GM15510 (cell line): ENCODE measurements around the gene ZMYND8.

ENCODE experiments used
- POLR2A ChIP-seq: IDR thresholded peaks from 3 replicates; pipeline ENCODE4 v1.6.1; 2011; ENCODE audit warnings: borderline replicate concordance; ENCODE audit not compliant: insufficient read length; ENCODE audit errors: extremely low read depth

The ZMYND8 gene

GRCh38 chr20:47328129-47328528 lies 28.4 kb downstream of the ZMYND8 start:
- no peak for TF ChIP-seq POLR2A

DNA sequence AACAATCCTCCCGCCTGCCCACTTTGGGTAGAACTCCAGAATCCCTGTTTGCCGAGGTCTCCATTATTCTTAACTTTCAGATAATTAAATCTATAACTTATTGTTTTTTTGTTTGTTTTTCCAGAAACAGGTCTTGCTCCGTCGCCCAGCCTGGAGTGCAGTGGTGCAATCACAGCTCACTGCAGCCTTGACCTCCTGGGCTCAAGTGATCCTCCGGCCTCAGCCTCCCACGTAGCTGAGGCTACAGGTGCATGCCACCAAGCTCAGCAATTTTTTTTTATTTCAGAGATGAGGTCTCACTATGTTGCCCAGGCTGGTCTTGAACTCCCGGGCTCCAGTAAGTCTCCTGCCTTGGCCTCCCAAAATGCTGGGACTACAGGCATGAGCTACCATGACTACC lies 28.8 kb downstream of the ZMYND8 start:
- no peak for TF ChIP-seq POLR2A

- TF ChIP-seq POLR2A, result no peak
Observed at GRCh38 chr20:47326658-47327268, 29.7 kb downstream of the ZMYND8 start.

DNA sequence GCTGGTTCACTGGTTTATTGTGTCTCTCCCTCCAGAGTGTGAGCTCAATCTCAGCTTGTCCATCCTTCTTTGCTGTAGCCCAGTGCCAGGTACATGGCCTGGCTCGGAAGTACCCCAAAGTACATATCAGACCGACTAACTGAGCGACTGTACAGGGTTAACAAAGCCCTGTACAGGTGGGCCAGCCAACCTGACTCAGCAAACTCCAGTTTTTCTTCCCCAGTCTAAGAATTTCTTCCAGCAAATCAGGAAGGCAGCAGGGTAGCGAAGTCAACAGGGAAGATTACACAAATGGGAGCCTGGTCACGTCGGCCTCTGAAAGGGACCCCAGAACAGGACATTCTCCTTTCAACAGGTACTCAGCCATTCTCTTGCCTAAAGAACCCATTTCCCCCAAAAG lies 31.3 kb downstream of the ZMYND8 start:
- no peak for TF ChIP-seq POLR2A

GRCh38 chr20:47320990-47321805 lies 35.3 kb downstream of the ZMYND8 start:
- no peak for TF ChIP-seq POLR2A

DNA sequence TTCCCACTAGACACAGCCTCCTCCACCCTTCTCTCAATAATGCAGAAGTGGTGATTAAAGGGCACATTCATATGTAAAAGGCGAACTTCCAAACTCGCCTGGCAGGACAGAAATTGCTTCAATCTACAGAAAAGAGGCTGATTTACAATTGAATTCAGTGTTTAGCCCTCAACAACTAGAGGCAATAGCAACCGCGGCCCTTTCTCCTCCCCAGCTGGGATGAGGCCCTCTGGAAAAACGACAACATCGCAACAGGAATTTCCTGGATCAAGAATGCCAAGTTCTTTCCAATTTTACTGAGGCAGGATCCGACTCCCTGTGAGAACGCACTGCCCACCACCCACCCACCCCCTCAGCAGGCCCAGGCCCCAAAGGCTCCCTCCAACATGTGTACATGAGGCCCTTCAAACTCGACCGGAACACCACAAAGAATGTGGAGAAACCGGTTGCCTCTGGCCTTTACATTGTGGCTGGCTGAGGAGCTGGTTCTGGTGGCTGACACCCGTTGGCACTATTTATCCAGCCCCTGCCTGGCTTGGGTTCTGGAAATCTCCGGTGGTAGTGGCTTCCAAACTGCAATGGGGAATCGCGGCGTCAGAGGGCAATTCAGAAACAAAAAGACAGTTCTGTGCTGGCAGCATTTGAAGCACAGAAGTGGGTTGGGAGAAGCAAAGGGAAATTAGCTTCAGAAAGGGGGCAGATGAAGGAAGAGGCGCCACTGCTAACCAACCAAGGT lies 36.8 kb downstream of the ZMYND8 start:
- no peak for TF ChIP-seq POLR2A

DNA sequence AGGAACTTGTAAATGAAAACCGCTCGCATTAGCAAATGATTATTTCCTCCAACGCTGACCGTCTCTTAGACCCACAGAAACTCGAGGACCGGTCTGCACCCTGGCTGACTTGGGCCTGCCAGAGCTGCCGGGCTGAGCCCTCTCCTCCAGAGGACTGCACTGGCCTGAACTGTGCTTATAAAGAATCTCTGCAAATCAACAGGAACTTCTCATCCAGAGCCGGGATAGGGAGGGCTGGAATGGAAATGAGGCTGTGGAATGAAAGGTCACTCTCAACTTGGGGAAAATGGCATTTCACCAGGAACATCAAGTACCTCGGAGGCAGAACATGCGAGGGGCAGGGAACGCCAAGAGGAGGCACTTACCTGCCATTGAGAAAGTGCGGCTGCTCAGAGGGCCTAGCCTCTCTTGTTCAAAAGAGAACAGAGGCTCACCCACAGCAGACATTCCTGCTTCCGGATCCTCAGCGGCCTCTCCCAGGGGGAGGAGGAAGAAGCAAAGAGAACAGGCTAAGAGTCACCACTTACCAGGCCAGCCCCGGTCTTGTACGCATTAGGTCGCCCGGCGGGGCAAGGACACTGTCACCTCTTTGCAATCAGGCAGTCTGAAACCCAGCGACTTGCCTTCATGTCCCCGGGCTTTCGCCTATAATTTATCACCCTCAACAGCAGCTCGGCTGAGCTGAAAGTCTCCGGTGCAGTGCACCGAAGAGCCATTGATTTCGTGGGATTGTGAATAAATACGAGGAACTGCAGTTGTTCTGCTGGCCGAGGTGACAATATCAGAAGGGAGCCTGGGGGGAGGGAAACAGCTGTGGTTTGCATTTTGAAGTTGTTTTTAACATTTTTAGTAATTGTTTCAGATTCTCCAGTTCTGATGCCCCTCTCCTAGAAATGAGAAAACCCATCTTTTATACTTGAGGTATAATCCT lies 37.6 kb downstream of the ZMYND8 start:
- no peak for TF ChIP-seq POLR2A

DNA sequence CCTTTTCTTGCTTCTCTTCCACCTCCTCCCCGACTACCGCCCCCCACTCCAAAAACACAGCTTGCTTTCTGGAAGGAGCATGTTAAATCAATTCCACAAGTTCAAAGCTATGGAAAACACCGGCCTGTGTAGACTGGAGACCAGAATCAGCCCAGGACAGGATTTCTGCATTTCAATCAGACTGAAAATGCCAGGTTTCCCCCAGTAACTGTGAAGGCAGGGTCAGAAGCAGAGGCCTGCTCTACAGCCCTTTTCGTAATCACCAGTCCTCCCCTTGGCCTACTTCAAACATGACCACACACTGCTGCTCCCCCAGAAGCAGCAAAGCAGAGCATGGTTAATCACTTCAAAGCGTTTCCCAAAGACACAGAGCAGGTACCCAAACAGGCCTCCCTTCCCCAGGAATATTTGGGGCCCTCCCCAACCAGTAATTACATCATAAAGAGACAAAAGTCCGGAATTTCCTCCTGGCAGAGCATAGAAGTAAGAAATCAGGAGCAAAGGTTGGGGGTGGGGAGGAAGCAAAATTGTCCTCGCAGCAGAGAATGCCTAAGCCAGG lies 38.4 kb downstream of the ZMYND8 start:
- TF ChIP-seq POLR2A, result no peak

DNA sequence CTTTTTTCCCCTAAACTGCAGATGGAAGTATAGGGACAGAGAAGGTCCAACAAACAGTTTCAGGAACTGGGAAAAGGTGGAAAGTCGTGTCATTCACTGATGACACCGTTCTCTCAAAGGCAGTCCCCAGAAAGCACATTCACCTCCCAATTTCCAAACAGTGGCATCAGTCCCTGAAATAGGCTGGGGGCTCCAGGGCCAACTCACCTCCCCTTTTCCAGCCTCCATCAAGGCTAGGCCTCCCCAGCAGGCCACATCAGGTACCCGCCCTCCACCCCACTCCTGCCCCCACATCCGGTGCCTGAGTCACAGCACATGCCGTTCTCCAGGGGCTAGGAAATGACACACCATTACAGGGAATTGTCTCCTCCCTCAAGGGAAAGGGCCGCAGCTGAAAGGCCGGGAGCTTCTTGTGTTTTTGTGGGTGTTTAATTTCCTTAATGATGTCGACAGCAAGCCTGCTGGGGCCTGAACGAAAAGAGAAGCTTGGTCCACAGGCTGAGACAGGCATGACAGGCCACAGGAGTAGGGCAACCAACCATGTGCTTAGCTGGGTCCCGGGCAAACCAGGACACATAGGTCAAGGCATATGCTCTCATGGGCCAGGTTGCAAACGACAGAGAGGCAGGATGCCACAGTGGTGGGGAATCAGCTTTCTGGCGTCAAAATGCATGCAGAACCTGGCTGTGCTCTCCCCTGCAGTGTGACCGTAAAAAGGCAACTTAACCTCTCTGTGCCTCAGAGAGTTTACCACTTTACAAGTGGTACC lies 39.2 kb downstream of the ZMYND8 start:
- no peak for TF ChIP-seq POLR2A

GRCh38 chr20:47316776-47317126 lies 39.7 kb downstream of the ZMYND8 start:
- no peak for TF ChIP-seq POLR2A

DNA sequence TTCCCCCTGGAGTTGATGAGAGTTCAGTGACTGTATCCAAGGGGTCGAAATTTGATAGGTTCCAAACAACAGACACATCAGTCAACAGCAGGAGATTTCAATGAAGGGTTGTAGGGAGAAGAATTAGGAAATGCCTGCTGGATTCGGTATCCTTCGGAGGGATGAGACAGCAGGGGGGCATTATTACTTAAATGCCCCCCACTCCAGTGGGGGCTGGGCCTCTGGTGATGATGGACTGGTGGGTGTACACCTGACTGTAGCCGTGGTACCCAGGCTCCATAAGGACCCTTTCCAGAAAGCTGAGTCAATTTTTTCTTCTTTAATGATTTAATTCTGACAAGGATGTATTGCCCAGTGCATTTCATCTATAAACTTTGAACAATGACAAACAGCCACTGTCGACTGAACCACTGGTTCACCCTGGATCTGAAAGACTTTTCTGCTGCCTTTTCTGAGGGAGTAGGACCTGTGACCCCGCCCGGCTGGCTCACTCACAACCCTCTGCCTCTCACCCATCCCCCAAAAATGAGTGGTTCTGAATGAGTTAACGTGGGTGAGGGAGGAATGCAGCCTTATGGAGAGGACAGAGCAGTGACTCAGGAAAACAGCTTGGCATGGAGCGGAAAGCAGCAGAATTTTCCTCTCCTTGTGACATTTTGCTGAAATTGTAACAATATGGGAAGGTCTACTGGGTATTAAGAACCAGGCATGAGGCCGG lies 41.0 kb downstream of the ZMYND8 start:
- no peak for TF ChIP-seq POLR2A

DNA sequence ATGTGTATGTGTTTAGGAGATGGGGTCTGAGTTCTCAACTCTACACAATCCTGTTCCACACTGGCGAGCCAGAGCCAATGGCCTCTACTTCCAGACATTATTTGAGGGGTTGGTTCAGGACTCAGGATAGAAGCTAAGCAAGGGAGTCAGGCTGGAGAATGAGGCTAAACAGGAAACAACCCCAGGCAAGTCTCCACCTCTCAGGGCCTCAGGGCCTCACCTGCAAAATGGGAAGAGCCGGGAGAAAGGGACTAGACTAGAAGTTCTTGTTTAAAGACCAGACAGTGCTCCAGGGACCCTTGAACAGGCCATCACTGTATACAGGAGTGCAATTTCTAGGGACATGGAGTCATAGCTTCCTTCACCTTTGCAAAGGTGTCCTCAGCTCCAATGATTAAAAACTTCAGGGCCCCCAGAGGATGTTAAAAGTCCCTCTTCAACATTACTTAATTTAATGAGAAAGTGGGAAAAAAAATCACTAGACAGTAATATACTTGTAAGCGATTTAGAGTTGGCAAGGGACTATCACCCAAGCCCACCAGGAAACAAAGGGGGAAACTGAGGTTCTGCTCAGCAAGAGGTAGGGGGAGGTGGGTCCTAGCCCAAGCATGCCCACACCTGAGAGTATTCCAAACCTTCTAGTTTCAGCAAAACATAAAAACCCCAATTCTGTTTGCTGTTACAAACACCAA lies 41.7 kb downstream of the ZMYND8 start:
- no peak for TF ChIP-seq POLR2A
